ENCODE measurements around the gene ZNHIT1.

- TF ChIP-seq CTCF (IDR thresholded peaks at IDR 0.05), result peak; percentile 89
- TF ChIP-seq EZH2phosphoT487 (IDR thresholded peaks at IDR 0.05), result no peak
- TF ChIP-seq EZH2 (IDR thresholded peaks at IDR 0.05), result no peak
Observed at GRCh38 chr7:101244375-101245146, 26.6 kb downstream of the ZNHIT1 start, which contains the start of gene FIS1.
